Stimulated activated CD8-positive, alpha-beta memory T cell treated with anti-CD3 and anti-CD28 coated beads, Interleukin-4, amount 100 ng/mL, for 24 hours (primary cell): ENCODE measurements around the gene NCF2.

ENCODE experiments used
- DNase-seq: peaks from one replicate; pipeline ENCODE4 v3.0.0-alpha.2; 2020; ENCODE audit warnings: low read depth

The NCF2 gene

GRCh38 chr1:183551924-183552323, 38.3 kb downstream of the NCF2 start:
- no peak for DNase-seq

GRCh38 chr1:183550915-183551314, 39.3 kb downstream of the NCF2 start:
- no peak for DNase-seq

- DNase-seq, result no peak
Observed at GRCh38 chr1:183548116-183548515, 42.1 kb downstream of the NCF2 start.

- no peak for DNase-seq
Observed at GRCh38 chr1:183546427-183546826, 43.8 kb downstream of the NCF2 start.

- no peak for DNase-seq
Observed at GRCh38 chr1:183544598-183545297, 45.5 kb downstream of the NCF2 start.

GRCh38 chr1:183543619-183544204, 46.5 kb downstream of the NCF2 start:
- no peak for DNase-seq

GRCh38 chr1:183537405-183537804, 52.9 kb downstream of the NCF2 start:
- DNase-seq, result no peak

GRCh38 chr1:183533617-183534174, 56.6 kb downstream of the NCF2 start:
- DNase-seq, result no peak

- no peak for DNase-seq
Observed at GRCh38 chr1:183528577-183528976, 61.7 kb downstream of the NCF2 start.

GRCh38 chr1:183522104-183522503, 68.2 kb downstream of the NCF2 start:
- DNase-seq, result no peak

GRCh38 chr1:183520379-183520778, 69.9 kb downstream of the NCF2 start:
- no peak for DNase-seq

GRCh38 chr1:183517401-183517800, 72.9 kb downstream of the NCF2 start:
- DNase-seq, result no peak

- no peak for DNase-seq
Observed at GRCh38 chr1:183516725-183517124, 73.5 kb downstream of the NCF2 start.

GRCh38 chr1:183515002-183515689, 75.1 kb downstream of the NCF2 start:
- no peak for DNase-seq

GRCh38 chr1:183514235-183514634, 76.0 kb downstream of the NCF2 start:
- DNase-seq, result no peak

- no peak for DNase-seq
Observed at GRCh38 chr1:183512450-183512849, 77.8 kb downstream of the NCF2 start.

- DNase-seq, result no peak
Observed at GRCh38 chr1:183508694-183509093, 81.6 kb downstream of the NCF2 start.

- DNase-seq, result no peak
Observed at GRCh38 chr1:183506561-183506960, 83.7 kb downstream of the NCF2 start.
